LNCaP clone FGC (cell line): ENCODE measurements around the gene ST3GAL5.

ENCODE experiments used
- DNase-seq: peaks from one replicate; pipeline ENCODE4 v3.0.0-alpha.2; 2011; ENCODE audit warnings: low read depth
- H3K4me3 ChIP-seq: 2 replicates; pipeline ENCODE4 v1.5.1; 2011; ENCODE audit warnings: mild to moderate bottlenecking, low read depth, low read length, control low read depth
- CTCF ChIP-seq: IDR thresholded peaks from 2 replicates; pipeline ENCODE4 v1.5.1; 2012; ENCODE audit warnings: mild to moderate bottlenecking; ENCODE audit not compliant: control insufficient read depth, insufficient read depth; ENCODE audit errors: extremely low read depth

The ST3GAL5 gene

GRCh38 chr2:85846411-85846810 is 42.4 kb downstream of the ST3GAL5 start:
- no peak for DNase-seq
- H3K4me3 ChIP-seq, result no peak overlapping the region
- TF ChIP-seq CTCF, result no peak

GRCh38 chr2:85844486-85844885 is 44.3 kb downstream of the ST3GAL5 start:
- DNase-seq, result no peak
- no peak for TF ChIP-seq CTCF
- H3K4me3 ChIP-seq, result no peak overlapping the region

GRCh38 chr2:85843543-85843942 is 45.2 kb downstream of the ST3GAL5 start:
- DNase-seq, result no peak
- H3K4me3 ChIP-seq, result no peak overlapping the region
- TF ChIP-seq CTCF, result peak; percentile 45

DNA sequence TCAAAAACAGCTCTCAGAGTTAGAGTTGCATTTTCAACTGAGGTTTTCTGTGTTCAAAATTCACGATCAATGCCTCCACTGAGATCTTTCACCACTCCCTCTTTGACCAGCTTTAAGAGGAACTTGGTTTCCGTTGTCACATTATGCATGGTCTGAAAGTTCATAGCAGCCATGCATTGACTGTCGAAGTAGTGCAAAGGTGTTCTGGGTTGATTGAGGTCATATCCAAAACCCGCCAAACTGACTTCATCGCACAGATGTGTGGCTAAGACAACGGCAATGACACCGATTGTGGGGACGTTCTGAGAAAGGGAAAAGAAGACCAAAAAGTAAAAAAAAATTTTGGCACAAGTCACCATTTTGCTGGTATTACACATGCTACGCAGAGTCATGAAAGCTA is 48.7 kb downstream of the ST3GAL5 start:
- no peak for DNase-seq

GRCh38 chr2:85839461-85839860 is 49.3 kb downstream of the ST3GAL5 start:
- no peak for TF ChIP-seq CTCF
- no peak overlapping the region for H3K4me3 ChIP-seq
- DNase-seq, result no peak

More for the DNA sequence above, 48.7 kb downstream of the ST3GAL5 start:
- no peak overlapping the region for H3K4me3 ChIP-seq
- TF ChIP-seq CTCF, result no peak

GRCh38 chr2:85838641-85839040 is 50.1 kb downstream of the ST3GAL5 start:
- TF ChIP-seq CTCF, result no peak
- DNase-seq, result no peak
- H3K4me3 ChIP-seq, result no peak overlapping the region

GRCh38 chr2:85838181-85838580 is 50.6 kb downstream of the ST3GAL5 start:
- no peak for DNase-seq
- no peak for TF ChIP-seq CTCF
- H3K4me3 ChIP-seq, result no peak overlapping the region
